Natural killer cell (primary cell): ENCODE results near the gene CEP128. TPM values are rescaled to one million over a fixed set of nuclear protein-coding genes. Genes with fewer than 3 reads are reported as not detected.

Experiments used
- ATAC-seq, 3 donors: fragments of 150-1000 bp in 2 of 3; fragments of 200-7000 bp in 1 of 3; cut with Tn5 transposase; 1 replicate in 1 of 3; 2 replicates in 2 of 3; pipeline ENCODE4 v1.10.0; 2021; ENCODE audit warnings: mild to moderate bottlenecking in 2 of 3, moderate library complexity in 2 of 3
- DNase-seq, 2 donors: peaks; one replicate each; pipeline versions ENCODE4 v3.0.0 to v3.0.0-alpha.2; 2013 to 2021; ENCODE audit warnings: mixed read lengths in 1 of 2
- H3K27ac ChIP-seq: one replicate; pipeline ENCODE4 v1.5.1; 2013; ENCODE audit warnings: mild to moderate bottlenecking, low read length
- H3K27me3 ChIP-seq: one replicate; pipeline ENCODE4 v1.6.1; 2013; ENCODE audit warnings: low read length; ENCODE audit not compliant: control insufficient read depth, insufficient read depth
- H3K36me3 ChIP-seq: one replicate; pipeline ENCODE4 v1.6.1; 2013; ENCODE audit warnings: low read length; ENCODE audit not compliant: control insufficient read depth, insufficient read depth
- H3K4me1 ChIP-seq: one replicate; pipeline ENCODE4 v1.6.1; 2013; ENCODE audit warnings: low read length; ENCODE audit not compliant: control insufficient read depth, insufficient read depth
- H3K4me3 ChIP-seq: one replicate; pipeline ENCODE4 v1.5.1; 2013; ENCODE audit warnings: low read length
- H3K9me3 ChIP-seq: one replicate; pipeline ENCODE4 v1.6.1; 2013; ENCODE audit warnings: low read length; ENCODE audit not compliant: control insufficient read depth, insufficient read depth
- H3K27ac Mint-ChIP-seq, 2 donors: one replicate each; pipeline ENCODE4 v1.8.0; 2022; ENCODE audit warnings: mild to moderate bottlenecking in 2 of 2, mixed read lengths in 2 of 2, moderate library complexity in 1 of 2
- H3K27me3 Mint-ChIP-seq, 2 donors: one replicate each; pipeline ENCODE4 v1.8.0; 2022; ENCODE audit warnings: low read depth in 2 of 2, mixed read lengths in 2 of 2
- H3K36me3 Mint-ChIP-seq: one replicate; pipeline ENCODE4 v1.8.0; 2022; ENCODE audit warnings: mixed read lengths
- H3K4me1 Mint-ChIP-seq, 2 donors: one replicate each; pipeline ENCODE4 v1.8.0; 2022; ENCODE audit warnings: mixed read lengths in 2 of 2
- H3K4me3 Mint-ChIP-seq: one replicate; pipeline ENCODE4 v1.8.0; 2022; ENCODE audit warnings: mild to moderate bottlenecking, moderate library complexity, mixed read lengths
- H3K9me3 Mint-ChIP-seq, 2 donors: one replicate each; pipeline ENCODE4 v1.8.0; 2022; ENCODE audit warnings: mixed read lengths in 2 of 2
- WGBS: methylation state at CpG from one replicate; pipeline ENCODE4 v1.1.7; 2013; ENCODE audit warnings: missing lambda C conversion rate; ENCODE audit not compliant: insufficient coverage; 5-methylcytosine and 5-hydroxymethylcytosine counted together
- intact Hi-C: fragments of 100-400 bp; cut with micrococcal nuclease; formaldehyde crosslinking; loops from one replicate; pipeline ENCODE4 v1.14.2; 2022
- total RNA-seq, 4 donors: library from RNA; stranded (reverse); fragments of 120-200 nt in 1 of 4; gene quantifications; one replicate each; pipeline versions ENCODE4 v1.2.3 to v1.2.4, GENCODE V29; 2013 to 2022
- TF ChIP-seq, protein P1 (sequence below): fragments of 200-600 bp; IDR thresholded peaks from one replicate; pipeline ENCODE4 v1.8.0; 2022; ENCODE audit warnings: antibody characterized with exemption

Gene CEP128
- total RNA-seq, 3 donors from 2014 or later (not counting 1 experiment from before 2014, with no cell fraction given), result 14.4 to 16.7 (median 15.6) TPM

DNA sequence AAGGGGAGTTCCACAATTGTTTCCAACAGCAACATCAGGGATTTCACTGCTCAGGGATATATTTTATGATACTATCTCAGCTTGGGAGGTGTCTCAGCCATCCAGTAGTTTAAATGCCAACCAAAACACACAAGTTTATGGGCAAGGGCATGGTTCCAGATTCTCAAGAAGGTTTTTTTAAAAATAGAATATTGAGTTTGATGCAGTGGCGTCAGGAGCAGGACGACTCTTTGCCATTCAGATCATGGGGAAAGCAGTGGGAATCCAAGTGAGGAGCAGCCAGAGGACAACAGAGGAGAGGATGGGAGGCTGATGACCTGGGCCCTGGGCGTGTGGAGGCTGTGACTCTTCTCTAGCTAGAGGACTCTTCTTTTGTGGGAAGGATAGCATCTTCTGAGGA is 39.6 kb upstream of the CEP128 start:
- Histone ChIP-seq H3K27ac (no peak overlapping the region), H3K4me1 (no peaks in the 10 kb centered on the region), H3K9me3 (no peaks in the 10 kb centered on the region), H3K4me3 (no peak overlapping the region), H3K27me3 (no peaks in the 10 kb centered on the region), H3K36me3 (no peaks in the 10 kb centered on the region)
- Mint-ChIP-seq H3K27ac (no peak overlapping the region), H3K9me3 (no peaks in the 10 kb centered on the region), H3K36me3 (no peaks in the 10 kb centered on the region), H3K27me3 (peaks cover 0 to 3% of the 10 kb centered on the region in 2 donors), H3K4me3 (no peak overlapping the region), H3K4me1 (no peaks in the 10 kb centered on the region)
- ATAC-seq, result no peak
- no peak for DNase-seq
- intact Hi-C loops, result no loop called here
- 89% methylated on average over 3 of the region's 3 CpGs for WGBS
- TF ChIP-seq, protein P1, sequence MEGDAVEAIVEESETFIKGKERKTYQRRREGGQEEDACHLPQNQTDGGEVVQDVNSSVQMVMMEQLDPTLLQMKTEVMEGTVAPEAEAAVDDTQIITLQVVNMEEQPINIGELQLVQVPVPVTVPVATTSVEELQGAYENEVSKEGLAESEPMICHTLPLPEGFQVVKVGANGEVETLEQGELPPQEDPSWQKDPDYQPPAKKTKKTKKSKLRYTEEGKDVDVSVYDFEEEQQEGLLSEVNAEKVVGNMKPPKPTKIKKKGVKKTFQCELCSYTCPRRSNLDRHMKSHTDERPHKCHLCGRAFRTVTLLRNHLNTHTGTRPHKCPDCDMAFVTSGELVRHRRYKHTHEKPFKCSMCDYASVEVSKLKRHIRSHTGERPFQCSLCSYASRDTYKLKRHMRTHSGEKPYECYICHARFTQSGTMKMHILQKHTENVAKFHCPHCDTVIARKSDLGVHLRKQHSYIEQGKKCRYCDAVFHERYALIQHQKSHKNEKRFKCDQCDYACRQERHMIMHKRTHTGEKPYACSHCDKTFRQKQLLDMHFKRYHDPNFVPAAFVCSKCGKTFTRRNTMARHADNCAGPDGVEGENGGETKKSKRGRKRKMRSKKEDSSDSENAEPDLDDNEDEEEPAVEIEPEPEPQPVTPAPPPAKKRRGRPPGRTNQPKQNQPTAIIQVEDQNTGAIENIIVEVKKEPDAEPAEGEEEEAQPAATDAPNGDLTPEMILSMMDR, result no peak

GRCh38 chr14:80979951-80980350 is 38.4 kb upstream of the CEP128 start:
- H3K27me3 Mint-ChIP-seq, result peaks cover 0 to 6% of the 10 kb centered on the region in 2 donors
- no peaks in the 10 kb centered on the region for H3K9me3 Mint-ChIP-seq
- Histone ChIP-seq H3K36me3 (no peaks in the 10 kb centered on the region), H3K27me3 (no peaks in the 10 kb centered on the region), H3K27ac (no peak overlapping the region), H3K4me1 (no peaks in the 10 kb centered on the region), H3K9me3 (no peaks in the 10 kb centered on the region), H3K4me3 (no peak overlapping the region)
- ATAC-seq, result no peak
- intact Hi-C loops, result no loop called here
- H3K4me1 Mint-ChIP-seq, result no peaks in the 10 kb centered on the region
- H3K36me3 Mint-ChIP-seq, result no peaks in the 10 kb centered on the region
- no peak overlapping the region for H3K4me3 Mint-ChIP-seq
- 88% methylated on average over 2 of the region's 2 CpGs for WGBS
- TF ChIP-seq, protein P1, result no peak
- no peak for DNase-seq
- H3K27ac Mint-ChIP-seq, result no peak overlapping the region

DNA sequence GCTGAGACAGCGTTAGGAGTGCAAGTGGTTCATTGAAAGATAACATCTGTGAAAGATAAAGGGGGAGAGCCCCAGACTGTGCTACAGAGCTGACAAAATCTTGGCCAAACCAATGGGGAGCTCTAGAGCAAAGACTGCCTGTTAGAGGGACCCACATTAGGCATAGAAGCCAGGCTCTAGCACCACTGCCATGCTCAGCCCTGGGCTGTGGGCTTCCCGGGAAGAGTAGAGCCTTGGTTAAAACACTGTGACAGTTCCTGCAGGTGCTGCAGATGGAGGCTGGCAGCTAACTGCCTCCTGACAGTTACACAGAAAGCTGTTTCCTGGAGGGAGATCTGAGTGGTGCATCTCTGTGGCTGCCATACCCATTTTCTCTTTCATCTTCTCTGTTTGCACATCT is 36.9 kb upstream of the CEP128 start:
- ATAC-seq, result no peak
- Mint-ChIP-seq H3K36me3 (no peaks in the 10 kb centered on the region), H3K27me3 (peaks cover 4 to 6% of the 10 kb centered on the region in 2 donors), H3K4me3 (no peak overlapping the region), H3K4me1 (no peaks in the 10 kb centered on the region), H3K27ac (no peak overlapping the region), H3K9me3 (no peaks in the 10 kb centered on the region)
- peak in 1 of 2 donors; percentile 28 for DNase-seq
- H3K4me3 ChIP-seq, result no peak overlapping the region
- intact Hi-C loops, result no loop called here
- no peaks in the 10 kb centered on the region for H3K27me3 ChIP-seq
- TF ChIP-seq, protein P1, result no peak
- no peaks in the 10 kb centered on the region for H3K9me3 ChIP-seq
- H3K27ac ChIP-seq, result no peak overlapping the region
- no peaks in the 10 kb centered on the region for H3K36me3 ChIP-seq
- WGBS, result 25% methylated on average over 2 of the region's 2 CpGs
- peaks cover 3% of the 10 kb centered on the region for H3K4me1 ChIP-seq

- Histone ChIP-seq H3K4me1 (peaks cover 3% of the 10 kb centered on the region), H3K27me3 (peaks cover 2% of the 10 kb centered on the region), H3K36me3 (no peaks in the 10 kb centered on the region), H3K4me3 (no peak overlapping the region), H3K9me3 (no peaks in the 10 kb centered on the region), H3K27ac (no peak overlapping the region)
- no peak for ATAC-seq
- no peak for DNase-seq
- Mint-ChIP-seq H3K4me3 (no peak overlapping the region), H3K27ac (no peak overlapping the region), H3K9me3 (no peaks in the 10 kb centered on the region), H3K36me3 (no peaks in the 10 kb centered on the region), H3K4me1 (no peaks in the 10 kb centered on the region), H3K27me3 (peaks cover 6% of the 10 kb centered on the region in 2 donors)
- intact Hi-C loops, result no loop called here
- TF ChIP-seq, protein P1, result no peak
Observed at GRCh38 chr14:80977221-80977620, 35.7 kb upstream of the CEP128 start.
